PFSK-1 (cell line): Measurements from ENCODE around the gene HIVEP1.

Experiments used
- POLR2AphosphoS5 ChIP-seq: IDR thresholded peaks from 2 replicates; pipeline ENCODE4 v1.6.1; 2012; ENCODE audit warnings: low read depth, mild to moderate bottlenecking, control low read depth, low read length, moderate library complexity
- REST ChIP-seq, 2 experiments: IDR thresholded peaks; 2 replicates each; pipeline versions ENCODE4 v1.6.1 to v1.8.0; 2011 to 2012; ENCODE audit warnings: low read depth in 2 of 2, low read length in 2 of 2, control low read depth in 1 of 2, inconsistent platforms in 1 of 2, mild to moderate bottlenecking in 1 of 2, moderate library complexity in 1 of 2; ENCODE audit not compliant: insufficient read depth in 1 of 2
- SIN3A ChIP-seq: IDR thresholded peaks from 2 replicates; pipeline ENCODE4 v1.6.1; 2012; ENCODE audit warnings: mild to moderate bottlenecking, low read length, moderate library complexity, borderline replicate concordance; ENCODE audit not compliant: insufficient read depth
- TAF1 ChIP-seq: IDR thresholded peaks from 2 replicates; pipeline ENCODE4 v1.6.1; 2012; ENCODE audit warnings: low read length, control low read depth, borderline replicate concordance; ENCODE audit not compliant: insufficient read depth

GRCh38 chr6:12060780-12061609 is 48.9 kb downstream of the HIVEP1 start:
- TF ChIP-seq TAF1 = no peak
- TF ChIP-seq POLR2AphosphoS5 = no peak
- TF ChIP-seq SIN3A = no peak
- TF ChIP-seq REST (IDR thresholded peaks at IDR 0.05; ENCODE audit: insufficient read depth in 1 of 2, low read depth in 2 of 2, low read length in 2 of 2) = no peak
